ENCODE measurements around the gene NHLRC4. TPM values are rescaled to one million over a fixed set of nuclear protein-coding genes. Genes with fewer than 3 reads are reported as not detected.

NHLRC4 gene
- total and polyA plus RNA-seq, 2 of the 13 experiments (the other 11 are each of a cell fraction or from before 2014, with no cell fraction given), result 0.40 to 0.59 TPM

DNA sequence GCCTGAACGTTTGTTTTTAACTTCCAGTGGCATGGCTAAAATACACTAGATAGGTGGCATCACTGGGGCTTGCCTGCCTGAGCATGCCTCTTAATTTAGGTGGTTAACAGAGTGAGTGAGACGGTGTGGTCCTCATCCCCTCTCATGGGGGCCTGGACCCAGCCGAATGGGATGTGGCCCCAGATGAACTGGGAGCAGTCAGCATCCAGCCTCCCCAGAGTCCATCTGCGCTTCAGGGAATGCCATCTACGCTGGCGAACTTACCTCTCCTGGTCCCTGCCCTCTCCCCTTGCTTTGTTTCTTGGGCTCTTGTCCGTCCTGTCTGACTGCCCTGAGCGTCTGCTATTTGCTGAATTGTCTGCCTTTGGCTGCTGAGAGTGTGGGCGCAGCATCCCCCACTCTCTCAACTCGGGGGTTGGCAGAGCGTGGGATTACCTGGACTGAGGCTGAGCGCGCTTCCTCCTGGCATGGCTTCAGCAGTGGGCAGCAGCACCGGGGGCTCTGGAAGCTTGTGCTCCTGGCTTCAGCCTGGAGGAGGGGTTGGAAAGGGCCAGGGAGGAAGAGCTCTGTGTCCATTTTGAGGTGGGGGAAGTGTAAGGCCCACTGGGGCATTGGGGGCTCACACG is 25.2 kb downstream of the NHLRC4 start:
- no peak for FAIRE-seq
- Histone ChIP-seq H3K27ac (ENCODE audit: extremely low read length, insufficient read depth, low read length) (no peak overlapping the region), H4K20me1 (ENCODE audit: insufficient read depth, low read length) (peaks cover 14% of the 10 kb centered on the region; the same call in 1 of the 2 replicates), H3K4me2 (ENCODE audit: low read depth, low read length) (peak overlapping the region; percentile 90; the same call in 1 of the 2 replicates), H3K4me3 (replicated peaks in 1 of 3; ENCODE audit: insufficient read depth in 1 of 3, low read depth in 2 of 3, low read length in 3 of 3) (no peak overlapping the region), H2AFZ (ENCODE audit: low read length) (no peak overlapping the region), H3K9me3 (ENCODE audit: low read length) (no peaks in the 10 kb centered on the region), H3K9ac (ENCODE audit: insufficient read depth, low read depth, low read length) (no peak overlapping the region), H3K79me2 (ENCODE audit: insufficient read depth, low read length) (peaks cover 52% of the 10 kb centered on the region), H3K36me3 (replicated peaks in 1 of 2; ENCODE audit: control insufficient read depth in 1 of 2, insufficient read depth in 2 of 2, low read length in 2 of 2) (peaks cover 3 to 7% of the 10 kb centered on the region in 2 experiments; a peak in 1 of 5 replicates), H3K27me3 (ENCODE audit: control insufficient read depth in 1 of 2, insufficient read depth in 2 of 2, low read length in 2 of 2) (no peaks in the 10 kb centered on the region), H3K4me1 (ENCODE audit: insufficient read depth, low read length) (peaks cover 47% of the 10 kb centered on the region)
- BruUV-seq (replicated peaks), result no TSS peak
- in situ Hi-C loops (cut with HindIII; ENCODE audit: extremely low pct_ligation_motif_present, low pct_unique_long_range_greater_than_20kb) (no loop called here), intact Hi-C loops (cut with micrococcal nuclease; ENCODE audit: unreplicated experiment) (no loop called here)
- ChIA-PET CTCF (ENCODE audit: low intra/inter-chr PET ratio, low total read pairs) (no interaction called here), POLR2A (interaction anchor here (0.5 to 1.3 kb wide), 2 partner anchors 11 to 33 kb away, joined by 3 read pairs; no protein-coding TSS in a partner anchor)
- no peak for TF ChIP-seq ZNF235 (CRISPR knock-in tag; IDR thresholded peaks at IDR 0.05; ENCODE audit: borderline replicate concordance)
- no peak for TF ChIP-seq ZNF383 (CRISPR knock-in tag; IDR thresholded peaks at IDR 0.05; ENCODE audit: borderline replicate concordance)
- no peak for TF ChIP-seq ZNF232 (CRISPR knock-in tag; IDR thresholded peaks at IDR 0.05; ENCODE audit: borderline replicate concordance)
- no peak for TF ChIP-seq ZNF558 (CRISPR knock-in tag; IDR thresholded peaks at IDR 0.05; ENCODE audit: borderline replicate concordance)
- no peak for TF ChIP-seq LCORL (IDR thresholded peaks at IDR 0.05)
- no peak for TF ChIP-seq LCORL (CRISPR knock-in tag; IDR thresholded peaks at IDR 0.05)
- no peak for TF ChIP-seq ZFP62 (CRISPR knock-in tag; IDR thresholded peaks at IDR 0.05)
- TF ChIP-seq AGO2 (optimal IDR thresholded peaks at IDR 0.05; ENCODE audit: low read depth, low read length), result peak; percentile 8
- 88% methylated on average over 14 of the region's 15 CpGs for WGBS (ENCODE audit: low lambda C conversion rate)
- no peak for ATAC-seq
- DNase-seq (ENCODE audit: low spot score), result no peak
